ENCODE measurements around the gene DBI. TPM values are rescaled to one million over a fixed set of nuclear protein-coding genes. Genes with fewer than 3 reads are reported as not detected.

The DBI gene
- polyA plus RNA-seq, 1 donor from 2014 or later: 110 TPM

DNA sequence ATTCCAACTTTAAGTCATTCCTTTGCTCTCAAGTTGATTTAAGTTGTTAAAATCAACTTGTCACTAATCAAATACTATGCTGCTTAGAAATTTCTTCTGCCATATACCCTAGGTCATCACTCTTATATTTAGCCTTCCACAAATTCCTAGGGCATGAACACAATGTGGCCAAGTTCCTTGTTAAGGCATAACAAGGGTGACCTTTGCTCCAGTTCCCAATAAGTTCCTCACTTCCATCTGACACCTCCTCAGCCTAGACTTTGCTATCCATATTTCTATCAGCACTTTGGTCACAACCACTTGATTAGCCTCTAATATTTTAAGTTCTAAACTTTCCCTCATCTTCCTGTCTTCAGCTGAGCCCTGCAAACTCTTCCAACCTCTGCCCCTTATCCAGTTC, 55.0 kb downstream of the DBI start:
- H3K79me2 ChIP-seq (replicated peaks; ENCODE audit: insufficient read depth, low read length): no peaks in the 10 kb centered on the region
- H3K27me3 ChIP-seq (ENCODE audit: insufficient read depth, low read depth, low read length): no peaks in the 10 kb centered on the region
- H4K20me1 ChIP-seq (ENCODE audit: insufficient read depth): no peaks in the 10 kb centered on the region
- peaks cover 6% of the 10 kb centered on the region for H3K9me3 ChIP-seq (ENCODE audit: low read length)
- TF ChIP-seq SMC3 (conservative IDR thresholded peaks at IDR 0.05; ENCODE audit: poor library complexity) (no peak), TAF1 (IDR thresholded peaks at IDR 0.05; ENCODE audit: low read depth) (no peak), EZH2 (IDR thresholded peaks at IDR 0.05; ENCODE audit: borderline replicate concordance, insufficient read depth, low read length, poor library complexity, severe bottlenecking) (no peak)
- TF ChIP-seq, protein P1, sequence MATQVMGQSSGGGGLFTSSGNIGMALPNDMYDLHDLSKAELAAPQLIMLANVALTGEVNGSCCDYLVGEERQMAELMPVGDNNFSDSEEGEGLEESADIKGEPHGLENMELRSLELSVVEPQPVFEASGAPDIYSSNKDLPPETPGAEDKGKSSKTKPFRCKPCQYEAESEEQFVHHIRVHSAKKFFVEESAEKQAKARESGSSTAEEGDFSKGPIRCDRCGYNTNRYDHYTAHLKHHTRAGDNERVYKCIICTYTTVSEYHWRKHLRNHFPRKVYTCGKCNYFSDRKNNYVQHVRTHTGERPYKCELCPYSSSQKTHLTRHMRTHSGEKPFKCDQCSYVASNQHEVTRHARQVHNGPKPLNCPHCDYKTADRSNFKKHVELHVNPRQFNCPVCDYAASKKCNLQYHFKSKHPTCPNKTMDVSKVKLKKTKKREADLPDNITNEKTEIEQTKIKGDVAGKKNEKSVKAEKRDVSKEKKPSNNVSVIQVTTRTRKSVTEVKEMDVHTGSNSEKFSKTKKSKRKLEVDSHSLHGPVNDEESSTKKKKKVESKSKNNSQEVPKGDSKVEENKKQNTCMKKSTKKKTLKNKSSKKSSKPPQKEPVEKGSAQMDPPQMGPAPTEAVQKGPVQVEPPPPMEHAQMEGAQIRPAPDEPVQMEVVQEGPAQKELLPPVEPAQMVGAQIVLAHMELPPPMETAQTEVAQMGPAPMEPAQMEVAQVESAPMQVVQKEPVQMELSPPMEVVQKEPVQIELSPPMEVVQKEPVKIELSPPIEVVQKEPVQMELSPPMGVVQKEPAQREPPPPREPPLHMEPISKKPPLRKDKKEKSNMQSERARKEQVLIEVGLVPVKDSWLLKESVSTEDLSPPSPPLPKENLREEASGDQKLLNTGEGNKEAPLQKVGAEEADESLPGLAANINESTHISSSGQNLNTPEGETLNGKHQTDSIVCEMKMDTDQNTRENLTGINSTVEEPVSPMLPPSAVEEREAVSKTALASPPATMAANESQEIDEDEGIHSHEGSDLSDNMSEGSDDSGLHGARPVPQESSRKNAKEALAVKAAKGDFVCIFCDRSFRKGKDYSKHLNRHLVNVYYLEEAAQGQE (IDR thresholded peaks at IDR 0.05; ENCODE audit: borderline replicate concordance): no peak
- H3K9ac ChIP-seq (ENCODE audit: low read length): no peak overlapping the region
- no peak overlapping the region for H3K4me3 ChIP-seq (ENCODE audit: low read length)
- H3K9me2 ChIP-seq (ENCODE audit: insufficient read depth, low read length): no peaks in the 10 kb centered on the region
- no peaks in the 10 kb centered on the region for H3F3A ChIP-seq (ENCODE audit: insufficient read depth, low read length, poor library complexity, severe bottlenecking)
- no peak overlapping the region for H3K4me2 ChIP-seq (ENCODE audit: low read length)
- no peaks in the 10 kb centered on the region for H3K36me3 ChIP-seq (ENCODE audit: insufficient read depth, low read length)
- H2AFZ ChIP-seq (ENCODE audit: low read depth, low read length): no peak overlapping the region
- no peak overlapping the region for H3K27ac ChIP-seq (ENCODE audit: low read length)

Other genes with a start within 250 kb of the DBI start
- gene C1QL2, start 208.2 kb upstream of the DBI start, polyA plus RNA-seq: not detected in 2 replicates
- 0.08 TPM in 1 of 2 replicates, not detected in the other for gene STEAP3, start 143.1 kb upstream of the DBI start, polyA plus RNA-seq
- 33.8 and 37.7 TPM in 2 replicates for gene C2orf76, start 143 bp upstream of the DBI start, polyA plus RNA-seq
- gene TMEM37, start 64.9 kb downstream of the DBI start, polyA plus RNA-seq: not detected in 2 replicates
- gene SCTR, start 157.5 kb downstream of the DBI start, polyA plus RNA-seq: 0.12 TPM in 1 of 2 replicates, not detected in the other
- gene CFAP221, start 177.5 kb downstream of the DBI start, polyA plus RNA-seq: 7.0 and 8.4 TPM in 2 replicates